HG02759 (cell line): ENCODE results near the gene DQX1.

Experiments
- ATAC-seq: cut with Tn5 transposase; IDR thresholded peaks from one replicate; pipeline ENCODE4 v1.9.1; 2021; ENCODE audit warnings: mild to moderate bottlenecking, moderate library complexity; ENCODE audit not compliant: unreplicated experiment

Gene DQX1

DNA sequence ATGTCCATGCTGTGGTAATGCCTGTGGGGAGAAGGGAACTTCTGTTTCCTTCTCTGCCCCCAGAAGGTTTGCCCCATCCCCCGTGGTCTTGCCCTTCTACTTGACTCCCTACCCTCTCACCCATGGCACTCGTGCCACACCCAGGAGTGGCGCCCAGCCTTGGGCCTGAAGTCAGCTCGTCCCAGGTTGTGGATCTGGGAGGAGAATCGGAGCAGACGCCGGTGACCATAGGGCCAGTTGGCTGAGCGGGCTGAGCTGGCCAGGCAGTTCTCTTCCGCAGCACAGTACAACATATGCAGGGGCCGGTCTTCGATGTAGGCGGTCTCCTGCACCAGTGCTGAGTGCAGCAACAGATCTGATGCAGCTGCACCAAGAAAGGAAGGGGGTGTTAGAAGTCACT, 8.4 kb upstream of the DQX1 start:
- no peak for ATAC-seq

DNA sequence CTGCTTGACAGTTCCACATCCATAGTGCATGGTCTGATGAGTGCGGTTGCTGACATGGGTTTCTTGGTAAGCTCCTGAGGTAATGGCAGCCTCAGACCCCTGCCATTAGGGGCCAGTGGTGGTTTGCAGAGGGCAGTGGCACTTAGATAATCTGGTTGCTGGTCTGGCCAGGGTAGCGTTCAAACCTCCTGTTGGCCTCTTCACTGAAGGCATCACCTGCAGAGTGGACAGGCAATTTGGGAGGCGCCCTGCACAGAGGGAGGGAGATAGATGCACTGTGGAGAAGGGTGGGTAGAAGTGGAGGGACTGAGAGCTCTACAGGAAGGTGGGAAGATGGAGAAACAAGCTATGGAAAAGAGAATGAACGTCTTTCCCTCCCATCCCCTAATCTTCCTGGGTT, 7.4 kb upstream of the DQX1 start:
- no peak for ATAC-seq

DNA sequence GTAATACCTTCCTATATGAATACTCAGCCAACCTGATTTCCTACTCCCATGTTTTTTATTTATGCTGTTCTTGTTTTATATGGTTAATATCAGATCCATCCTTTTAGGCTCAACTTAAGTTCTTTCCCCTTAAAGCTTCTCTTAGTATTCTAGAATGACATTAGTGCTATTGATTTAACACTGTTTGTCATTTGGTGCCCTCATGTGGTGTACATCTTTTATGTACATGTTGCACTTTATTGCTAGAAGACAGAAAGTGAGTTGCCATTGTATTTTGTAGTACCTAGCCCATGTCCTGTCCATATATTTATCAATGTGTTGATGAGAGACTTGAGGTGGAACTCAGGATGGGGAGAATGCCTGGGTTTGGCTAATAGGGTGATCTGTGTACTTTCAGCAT, 6.2 kb upstream of the DQX1 start:
- no peak for ATAC-seq

DNA sequence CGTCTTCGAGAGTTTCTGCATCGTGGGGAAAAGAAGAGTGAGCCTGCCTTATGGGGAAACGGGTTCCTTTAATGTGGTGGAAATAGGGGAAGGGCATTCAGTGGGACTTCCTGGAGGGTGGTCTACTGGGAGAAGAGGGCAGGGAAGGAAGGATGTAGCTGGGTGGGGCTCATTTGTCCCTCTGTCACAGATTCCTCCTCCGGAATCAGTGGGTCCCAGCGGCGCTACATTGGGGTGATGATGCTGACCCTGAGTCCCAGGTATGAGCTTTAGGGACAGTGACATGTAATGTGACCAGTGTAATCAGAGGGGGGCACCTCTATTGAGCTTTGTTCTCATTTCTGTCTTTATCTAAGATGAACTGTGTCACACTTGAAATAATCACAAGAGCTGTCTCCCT, 5.6 kb upstream of the DQX1 start:
- no peak for ATAC-seq

DNA sequence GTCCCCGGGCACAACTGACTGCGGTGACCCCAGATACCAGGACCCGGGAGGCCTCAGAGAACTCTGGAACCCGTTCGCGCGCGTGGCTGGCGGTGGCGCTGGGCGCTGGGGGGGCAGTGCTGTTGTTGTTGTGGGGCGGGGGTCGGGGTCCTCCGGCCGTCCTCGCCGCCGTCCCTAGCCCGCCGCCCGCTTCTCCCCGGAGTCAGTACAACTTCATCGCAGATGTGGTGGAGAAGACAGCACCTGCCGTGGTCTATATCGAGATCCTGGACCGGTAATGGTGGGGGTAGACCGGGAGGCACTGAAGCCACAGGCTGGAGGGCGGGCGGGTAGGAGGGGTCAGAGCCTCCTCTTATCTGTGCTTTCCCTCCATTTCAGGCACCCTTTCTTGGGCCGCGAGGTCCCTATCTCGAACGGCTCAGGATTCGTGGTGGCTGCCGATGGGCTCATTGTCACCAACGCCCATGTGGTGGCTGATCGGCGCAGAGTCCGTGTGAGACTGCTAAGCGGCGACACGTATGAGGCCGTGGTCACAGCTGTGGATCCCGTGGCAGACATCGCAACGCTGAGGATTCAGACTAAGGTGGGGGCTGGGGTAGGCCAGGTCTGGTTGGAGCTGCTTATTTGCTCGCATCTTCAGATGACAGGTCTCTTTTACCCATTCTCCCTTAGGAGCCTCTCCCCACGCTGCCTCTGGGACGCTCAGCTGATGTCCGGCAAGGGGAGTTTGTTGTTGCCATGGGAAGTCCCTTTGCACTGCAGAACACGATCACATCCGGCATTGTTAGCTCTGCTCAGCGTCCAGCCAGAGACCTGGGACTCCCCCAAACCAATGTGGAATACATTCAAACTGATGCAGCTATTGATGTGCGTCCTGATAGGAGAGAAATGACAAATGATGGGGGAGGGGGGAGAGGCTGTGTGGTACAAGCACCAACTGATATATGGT, 4.5 kb upstream of the DQX1 start:
- peak; percentile 27 for ATAC-seq

DNA sequence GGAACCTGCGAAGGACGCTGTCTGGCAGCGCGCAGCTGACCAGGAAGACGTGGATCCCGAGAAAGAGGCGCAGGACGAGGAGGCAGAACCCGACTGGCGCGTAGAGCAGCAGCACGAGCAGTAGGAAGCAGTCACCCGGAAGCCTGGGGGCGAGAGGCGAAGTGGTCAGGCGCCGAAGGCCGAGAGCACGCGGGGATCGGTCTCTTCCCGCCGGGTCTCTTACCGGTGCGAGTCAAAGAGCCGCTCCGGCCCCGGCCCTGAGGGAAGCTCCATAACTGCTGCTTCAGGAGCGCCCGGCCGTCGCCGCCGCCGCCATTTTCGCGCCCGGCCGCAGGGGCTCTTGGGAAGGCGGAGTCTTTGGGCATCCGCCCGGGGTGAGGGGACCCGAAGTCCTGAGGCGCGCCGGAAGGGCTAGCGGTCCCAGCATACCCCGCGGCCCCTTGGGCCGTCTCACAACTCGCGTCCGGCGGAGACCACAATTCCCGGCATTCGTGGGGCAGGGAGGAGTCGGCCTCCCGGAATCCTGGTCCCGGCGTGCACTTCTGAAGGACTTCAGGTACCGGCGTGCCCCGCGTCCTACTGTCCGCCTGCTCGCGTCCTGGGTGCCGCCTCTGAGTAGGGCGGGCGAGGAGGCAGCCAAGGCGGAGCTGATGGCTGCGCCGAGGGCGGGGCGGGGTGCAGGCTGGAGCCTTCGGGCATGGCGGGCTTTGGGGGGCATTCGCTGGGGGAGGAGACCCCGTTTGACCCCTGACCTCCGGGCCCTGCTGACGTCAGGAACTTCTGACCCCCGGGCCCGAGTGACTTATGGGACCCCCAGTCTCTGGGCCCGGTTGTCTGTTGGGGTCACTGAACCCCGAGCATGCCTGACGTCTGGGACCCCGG, 3.6 kb upstream of the DQX1 start, which contains the start of the genes AUP1 and HTRA2:
Gene AUP1, minus strand, starts transcription at position 350 of the 882 bp plus-strand sequence. Its CDS starts 77 bp downstream, at position 273.
Gene HTRA2, plus strand, starts transcription at position 577 of the 882 bp plus-strand sequence. Its CDS starts 74 bp downstream, at position 651.
- peak; percentile 84 for ATAC-seq

DNA sequence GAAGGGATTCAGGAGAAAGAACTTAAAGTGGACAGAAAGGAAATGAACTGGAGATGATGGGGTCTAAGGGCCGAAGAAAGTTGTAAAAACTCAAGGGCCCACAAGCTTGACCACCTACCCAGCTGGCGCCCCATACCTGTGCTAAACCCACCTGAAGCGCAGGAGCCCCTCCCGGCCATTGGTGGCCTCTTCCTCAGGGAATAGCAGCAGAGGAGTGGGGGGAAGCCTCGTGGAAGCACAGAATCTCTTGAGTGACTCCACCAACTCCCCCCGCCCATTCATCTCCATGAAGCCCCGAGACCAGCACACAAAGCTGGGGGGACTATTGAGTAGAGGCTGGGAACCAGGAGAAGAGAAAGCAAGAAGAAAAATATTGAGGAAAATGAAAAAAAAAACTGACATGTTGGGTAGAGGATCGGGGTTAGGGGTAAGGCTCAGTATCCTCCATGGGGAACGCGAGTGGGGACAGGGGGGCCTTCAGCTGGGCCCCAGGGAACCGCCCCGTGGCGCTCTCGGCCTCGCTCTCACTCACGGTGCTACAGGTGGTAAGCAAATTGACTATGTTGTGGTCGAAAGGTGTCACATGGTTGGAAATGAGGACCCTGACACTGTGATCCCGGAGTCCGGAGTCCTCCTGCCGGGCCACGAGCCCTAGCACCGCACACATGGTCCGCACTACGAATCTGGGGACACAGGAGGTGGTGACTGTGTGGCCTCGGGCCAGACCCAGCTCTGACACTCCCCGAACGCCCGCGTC, 2.7 kb upstream of the DQX1 start:
- peak; percentile 13 for ATAC-seq

DNA sequence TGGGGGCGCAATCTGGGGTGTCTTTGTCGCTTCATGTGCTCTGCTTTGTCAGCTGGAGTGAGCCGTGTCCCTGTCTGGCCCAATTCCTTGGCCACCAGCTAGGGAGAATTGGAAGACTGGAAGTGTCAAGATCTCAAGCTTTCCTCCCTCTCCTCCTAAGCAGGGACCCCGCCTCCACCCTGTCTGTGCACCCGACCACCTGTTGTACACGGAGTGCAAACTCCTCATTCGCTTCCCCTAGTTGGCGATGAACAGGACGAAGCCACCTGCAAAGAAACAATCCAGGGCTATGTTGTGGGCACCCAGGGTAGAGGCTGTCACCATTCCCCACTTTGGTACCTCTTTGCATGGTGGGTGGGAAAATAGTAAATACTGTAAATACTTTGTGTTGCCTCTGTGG, 1.7 kb upstream of the DQX1 start:
- ATAC-seq, result no peak

DNA sequence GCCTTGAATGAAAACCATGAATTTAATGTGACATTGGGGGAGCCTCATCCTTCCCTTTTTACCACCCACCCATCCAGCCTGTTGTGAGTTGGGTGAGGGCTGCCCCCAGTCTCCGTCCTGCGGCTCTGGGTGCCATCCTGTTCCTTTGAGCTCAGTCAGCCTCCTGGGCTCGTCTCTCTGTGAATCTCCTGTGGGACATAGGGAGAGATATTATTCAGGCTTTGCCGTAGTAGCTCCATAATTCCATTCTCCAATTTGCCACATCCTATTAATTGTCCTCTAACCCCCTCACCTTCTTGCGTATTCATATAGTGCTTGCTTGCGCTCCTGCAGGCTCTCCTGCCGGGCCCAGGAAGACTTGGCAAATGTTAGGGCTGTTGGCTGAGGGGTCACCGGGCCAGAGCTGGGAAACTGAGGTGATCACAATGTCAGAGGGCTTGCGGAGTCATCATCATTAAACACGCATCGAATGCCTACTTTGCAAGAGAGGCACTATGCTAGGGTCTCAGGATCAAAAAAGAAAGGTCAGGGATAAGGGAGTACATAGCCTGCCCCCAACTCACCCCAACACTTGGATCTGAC, 709 bp upstream of the DQX1 start:
- ATAC-seq, result no peak

DNA sequence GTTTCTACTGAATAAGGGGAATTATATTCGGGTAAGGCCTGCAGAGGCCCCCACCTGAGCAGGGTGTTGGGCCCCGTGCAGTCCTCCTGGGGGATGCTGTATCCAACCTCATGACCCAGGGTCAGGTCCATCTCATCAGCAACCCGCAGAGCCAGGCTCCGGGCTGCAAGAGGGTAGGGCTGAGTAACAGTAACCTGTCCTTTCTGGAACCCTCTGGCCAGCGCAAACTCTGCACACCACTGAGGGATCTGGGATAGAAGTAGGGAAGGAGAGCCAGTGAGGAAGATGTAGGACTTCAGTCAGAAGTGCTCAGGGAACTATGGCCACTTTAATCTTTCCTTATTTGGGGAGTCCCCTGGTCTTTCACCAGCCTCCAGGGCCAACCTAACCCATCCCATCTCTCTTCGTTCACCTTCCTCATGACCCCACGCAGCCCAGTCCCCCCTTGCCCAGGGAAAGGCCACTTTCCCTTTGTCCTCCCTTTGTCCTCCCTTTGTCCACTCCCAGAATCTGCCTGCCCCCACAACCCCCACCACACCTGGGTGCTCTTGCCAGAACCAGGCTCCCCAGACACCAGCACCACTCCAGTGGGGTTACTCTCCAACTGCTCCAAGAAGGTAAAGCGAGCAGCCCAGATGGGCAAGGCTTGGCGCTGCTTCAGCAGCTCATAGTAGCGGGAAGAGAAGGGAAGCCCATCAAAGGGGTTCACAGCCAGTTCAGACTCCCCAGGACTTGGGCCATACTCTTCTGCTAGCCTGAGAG, 895 bp downstream of the DQX1 start:
- no peak for ATAC-seq

DNA sequence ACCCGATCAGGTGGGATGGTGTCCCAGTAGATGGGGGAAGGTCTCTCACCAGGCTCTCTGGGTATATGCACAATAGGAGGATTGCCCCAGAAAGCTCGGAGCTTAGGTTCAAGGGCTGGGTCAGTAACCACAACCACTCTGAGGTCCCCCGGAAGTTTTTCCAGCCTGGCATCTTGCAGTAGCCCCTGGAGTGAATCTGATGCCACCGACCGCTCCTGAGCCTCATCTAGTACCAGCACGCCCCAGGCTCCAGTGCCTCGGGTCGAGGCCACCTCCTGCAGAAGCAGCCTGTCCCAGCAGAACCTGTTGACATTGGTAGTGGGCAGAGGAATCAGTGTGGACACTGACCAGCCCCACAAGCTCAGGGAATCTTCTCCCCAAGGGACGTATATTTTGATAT, 2.0 kb downstream of the DQX1 start:
- ATAC-seq, result no peak

DNA sequence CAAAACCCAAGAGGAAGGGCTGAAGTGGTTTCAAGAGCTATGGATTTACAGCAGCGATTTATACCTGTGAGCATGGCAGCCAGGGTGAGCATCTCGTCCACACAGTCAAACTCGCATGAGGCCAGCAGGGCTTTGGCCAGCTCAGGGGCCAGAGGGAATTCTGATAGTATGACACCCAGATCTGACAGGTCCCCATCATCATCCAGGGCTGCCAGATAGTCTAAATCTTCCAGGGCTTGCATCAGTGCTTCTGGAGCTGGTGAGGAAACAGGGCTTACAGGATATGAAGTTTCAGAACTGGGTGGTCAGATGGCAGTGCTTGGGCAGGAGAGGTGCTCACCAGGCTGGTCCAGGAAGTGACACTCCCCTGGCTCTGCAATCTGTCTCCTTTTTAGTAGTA, 3.5 kb downstream of the DQX1 start:
- ATAC-seq, result no peak

DNA sequence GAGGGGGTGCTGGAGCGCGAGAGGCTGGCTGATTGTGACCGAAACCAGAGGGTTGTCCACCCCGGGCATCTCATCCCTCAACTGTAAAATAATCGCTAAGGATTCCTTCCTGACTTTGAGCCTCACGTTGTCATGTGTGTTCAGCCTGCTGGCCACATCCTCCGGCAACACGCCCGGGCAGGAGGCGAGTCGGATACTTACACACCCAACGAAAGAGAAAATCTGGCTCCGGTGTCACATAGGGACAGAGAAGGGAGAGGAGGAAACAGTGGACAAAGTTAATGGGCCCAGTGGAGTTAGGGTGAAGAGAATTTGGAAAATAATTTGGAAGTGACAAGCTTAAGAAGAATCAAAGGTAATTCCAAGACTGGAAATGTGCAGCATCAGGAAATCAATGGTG, 9.4 kb downstream of the DQX1 start:
- no peak for ATAC-seq

DNA sequence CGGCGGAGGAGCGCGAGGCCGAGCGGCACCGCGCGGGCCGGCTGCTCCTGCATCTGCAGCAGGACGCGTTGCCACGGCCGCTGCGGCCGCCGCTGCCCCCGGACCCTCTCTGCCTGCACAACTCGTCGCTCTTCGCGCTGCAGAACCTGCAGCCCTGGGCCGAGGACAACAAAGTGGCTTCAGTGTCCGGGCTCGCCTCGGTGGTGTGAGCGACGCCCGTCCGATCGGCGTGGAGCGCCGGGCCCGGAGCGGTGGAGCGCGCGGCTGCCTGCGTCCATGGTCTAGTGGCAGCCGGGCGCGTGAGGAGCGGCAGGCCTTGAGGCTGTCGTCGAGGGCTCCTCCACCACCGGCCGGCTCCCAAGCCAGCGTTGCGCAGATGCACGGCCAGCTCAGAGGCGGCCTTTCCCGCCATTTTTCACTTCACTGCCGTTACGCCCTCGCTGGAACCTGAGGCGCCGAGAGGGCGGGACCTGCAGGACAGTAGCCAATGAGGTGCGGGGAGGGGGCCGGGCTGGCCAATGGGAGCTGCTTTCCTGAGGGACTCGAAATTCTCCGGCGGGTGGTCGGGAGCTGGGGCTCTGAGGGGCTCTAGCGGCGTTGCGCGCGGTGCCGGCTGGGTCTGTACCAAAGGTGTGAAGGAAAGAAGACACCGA, 9.9 kb downstream of the DQX1 start:
- ATAC-seq, result peak; percentile 74

DNA sequence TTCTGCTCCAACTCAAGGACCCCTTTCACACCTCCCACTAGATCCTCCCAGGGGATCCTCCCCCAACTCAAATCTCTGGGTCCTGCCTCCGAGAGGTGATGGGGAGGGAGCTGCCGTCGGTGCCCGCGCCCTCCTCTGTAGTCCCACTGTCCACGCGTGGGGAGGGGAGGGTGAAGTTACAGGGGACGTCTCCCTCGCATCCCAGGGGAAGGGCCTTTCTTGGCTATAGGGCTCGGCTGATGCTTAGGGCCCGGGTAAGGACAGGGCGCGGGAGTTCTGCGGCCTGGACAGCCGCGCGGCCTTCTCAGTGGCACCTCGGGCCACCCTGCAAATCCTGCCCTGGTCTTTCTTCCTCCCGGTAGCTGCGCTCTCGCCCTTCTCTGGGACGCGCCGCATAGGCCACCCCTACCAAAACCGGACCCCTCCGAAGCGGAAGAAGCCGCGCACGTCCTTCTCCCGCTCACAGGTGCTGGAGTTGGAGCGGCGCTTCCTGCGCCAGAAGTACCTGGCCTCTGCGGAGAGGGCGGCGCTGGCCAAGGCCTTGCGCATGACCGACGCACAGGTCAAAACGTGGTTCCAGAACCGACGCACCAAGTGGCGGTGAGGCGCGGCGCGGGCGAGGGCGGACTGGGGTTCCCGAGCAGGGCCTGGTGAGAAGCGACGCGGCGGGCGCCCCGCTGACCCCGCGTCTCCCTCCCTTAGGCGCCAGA, 10.6 kb downstream of the DQX1 start:
- ATAC-seq, result peak; percentile 23

DNA sequence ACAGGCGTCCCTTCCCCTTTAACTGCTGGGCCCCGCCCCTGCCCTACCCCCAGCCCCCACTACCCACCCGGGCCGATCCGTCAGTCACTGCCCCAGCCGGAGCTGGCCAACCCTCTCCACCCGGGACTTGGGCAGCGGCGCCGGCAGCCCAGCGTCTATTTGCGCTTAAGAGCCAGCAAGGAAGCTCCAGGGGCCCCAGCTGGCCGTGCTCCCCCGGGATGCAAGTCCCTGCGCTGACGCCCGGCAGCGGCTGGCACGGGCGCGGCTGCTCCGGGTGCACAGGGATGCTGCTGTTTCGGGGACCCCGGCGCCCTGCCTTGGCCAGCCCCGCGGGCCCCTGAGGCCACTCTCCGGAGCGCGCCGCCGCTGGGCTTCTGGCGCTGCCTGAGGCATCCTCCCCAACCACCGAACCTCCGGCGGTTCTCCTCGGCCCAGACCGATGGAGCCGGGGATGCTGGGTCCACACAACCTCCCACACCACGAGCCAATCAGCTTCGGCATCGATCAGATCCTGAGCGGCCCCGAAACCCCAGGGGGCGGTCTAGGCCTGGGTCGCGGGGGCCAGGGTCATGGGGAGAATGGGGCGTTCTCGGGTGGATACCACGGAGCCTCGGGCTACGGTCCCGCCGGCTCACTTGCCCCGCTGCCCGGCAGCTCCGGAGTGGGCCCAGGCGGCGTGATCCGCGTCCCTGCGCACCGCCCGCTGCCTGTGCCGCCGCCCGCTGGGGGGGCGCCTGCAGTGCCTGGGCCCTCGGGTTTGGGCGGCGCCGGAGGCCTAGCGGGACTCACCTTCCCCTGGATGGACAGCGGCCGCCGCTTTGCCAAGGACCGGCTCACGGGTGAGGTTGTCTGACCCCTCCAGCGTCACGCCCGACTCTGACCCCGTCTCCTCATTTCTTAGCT, 11.4 kb downstream of the DQX1 start, which contains the start of gene TLX2:
Gene TLX2, plus strand, starts transcription at position 83 of the 903 bp plus-strand sequence. Its CDS starts 357 bp downstream, at position 440.
- ATAC-seq, result no peak

DNA sequence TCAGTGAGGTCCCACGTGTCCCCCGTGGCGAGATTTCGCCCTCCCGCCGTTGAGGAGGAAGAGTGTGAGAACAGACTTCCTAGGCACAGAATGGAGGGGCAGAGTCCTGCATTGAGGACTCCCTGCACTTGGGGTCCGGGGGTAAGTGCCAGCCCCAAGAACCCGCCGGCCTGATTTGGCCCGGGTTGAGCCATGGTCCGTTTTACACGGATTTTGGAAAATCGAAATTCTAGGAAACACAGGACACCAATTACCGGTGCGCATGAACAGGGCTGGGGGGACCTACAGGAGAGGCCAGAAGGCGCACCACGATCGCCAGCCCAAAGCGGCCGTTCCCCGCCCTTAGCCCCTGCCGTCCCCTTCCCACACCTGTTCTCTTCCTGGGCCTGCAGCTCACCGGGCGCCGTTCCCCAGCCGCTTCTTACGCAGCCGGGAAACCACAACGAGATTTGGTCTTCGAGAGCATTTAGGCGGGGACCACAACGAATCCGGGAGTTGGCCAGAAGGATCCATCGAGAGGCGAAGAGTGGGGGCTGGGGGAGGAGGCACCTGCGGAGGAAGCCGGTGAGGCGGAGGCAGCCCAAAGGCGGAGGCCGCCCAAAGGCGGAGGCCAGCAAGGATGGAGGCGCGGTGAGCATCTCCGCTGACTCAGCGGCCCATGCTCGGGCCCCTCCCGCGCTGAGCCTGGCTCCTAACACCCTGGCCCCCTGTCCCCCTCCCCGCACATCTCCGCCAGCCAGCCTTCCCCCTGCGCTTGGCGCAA, 12.2 kb downstream of the DQX1 start:
- ATAC-seq, result no peak
